ENCODE results near the gene COL26A1.

COL26A1 gene

DNA sequence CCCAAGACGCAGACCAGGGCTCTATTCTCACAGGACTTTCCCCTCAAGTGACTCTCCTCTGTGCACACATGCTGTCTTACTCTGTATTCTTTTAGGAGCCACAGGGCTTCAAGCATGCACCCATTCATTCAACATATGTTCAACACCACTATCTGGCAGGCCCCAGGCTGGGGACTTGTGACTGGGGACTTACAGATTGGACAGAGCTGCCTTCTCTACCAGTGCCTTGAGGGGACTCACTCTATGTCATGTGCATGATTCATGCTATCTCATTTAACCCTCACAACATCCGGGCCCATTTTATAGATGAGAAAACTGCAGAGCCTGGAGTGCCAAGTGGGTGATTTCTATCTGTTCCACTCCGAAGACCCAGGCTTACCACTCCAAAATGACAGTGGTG lies 232.1 kb downstream of the COL26A1 start:
- Histone ChIP-seq H3K4me1 (ENCODE audit: control insufficient read depth, insufficient read depth, low read length) (no peaks in the 10 kb centered on the region), H3K4me3 (ENCODE audit: low read depth, low read length) (no peak overlapping the region), H3K9me3 (ENCODE audit: control insufficient read depth, insufficient read depth, low read depth, low read length) (no peaks in the 10 kb centered on the region), H3K36me3 (ENCODE audit: control insufficient read depth in 2 of 2, insufficient read depth in 1 of 2, low read length in 2 of 2) (no peaks in the 10 kb centered on the region), H3K27ac (ENCODE audit: extremely low read depth, low read depth, low read length) (no peak overlapping the region)
- CTCF ChIA-PET = interaction anchor here (0.8 kb wide), 1 partner anchor 56 kb away, joined by 3 read pairs; no protein-coding TSS in a partner anchor
- TF ChIP-seq, protein P1, sequence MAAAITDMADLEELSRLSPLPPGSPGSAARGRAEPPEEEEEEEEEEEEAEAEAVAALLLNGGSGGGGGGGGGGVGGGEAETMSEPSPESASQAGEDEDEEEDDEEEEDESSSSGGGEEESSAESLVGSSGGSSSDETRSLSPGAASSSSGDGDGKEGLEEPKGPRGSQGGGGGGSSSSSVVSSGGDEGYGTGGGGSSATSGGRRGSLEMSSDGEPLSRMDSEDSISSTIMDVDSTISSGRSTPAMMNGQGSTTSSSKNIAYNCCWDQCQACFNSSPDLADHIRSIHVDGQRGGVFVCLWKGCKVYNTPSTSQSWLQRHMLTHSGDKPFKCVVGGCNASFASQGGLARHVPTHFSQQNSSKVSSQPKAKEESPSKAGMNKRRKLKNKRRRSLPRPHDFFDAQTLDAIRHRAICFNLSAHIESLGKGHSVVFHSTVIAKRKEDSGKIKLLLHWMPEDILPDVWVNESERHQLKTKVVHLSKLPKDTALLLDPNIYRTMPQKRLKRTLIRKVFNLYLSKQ (tag by site-specific recombination; IDR thresholded peaks at IDR 0.05; ENCODE audit: borderline replicate concordance) = no peak
- peak; percentile 69; the same call in 1 of the 2 replicates for TF ChIP-seq ZNF664 (tag by site-specific recombination; IDR thresholded peaks at IDR 0.05)
- POLR2A ChIA-PET = no interaction called here

DNA sequence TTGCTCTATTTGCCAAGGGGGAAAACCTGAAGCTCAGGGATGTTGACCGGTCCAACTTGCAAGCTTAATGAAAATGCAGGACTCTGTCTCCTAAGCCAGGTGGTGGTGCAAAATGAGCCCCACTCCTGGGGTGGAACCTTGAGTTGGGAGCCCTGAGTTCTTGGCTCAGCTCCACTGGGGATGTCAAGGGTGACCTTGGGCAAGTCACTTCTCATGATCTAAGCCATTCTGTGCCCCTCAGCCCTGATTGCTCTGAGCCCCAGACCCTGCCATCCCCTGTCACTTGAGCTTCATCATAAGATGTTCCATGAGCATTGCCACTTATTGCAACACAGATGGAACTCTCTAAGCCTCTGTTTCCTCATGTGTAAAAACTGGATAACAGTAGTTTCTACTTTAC lies 232.6 kb downstream of the COL26A1 start:
- H3K4me1 ChIP-seq (ENCODE audit: control insufficient read depth, insufficient read depth, low read length) = no peaks in the 10 kb centered on the region
- no peak overlapping the region for H3K27ac ChIP-seq (ENCODE audit: extremely low read depth, low read depth, low read length)
- CTCF ChIA-PET = interaction anchor here (0.8 kb wide), 1 partner anchor 57 kb away, joined by 3 read pairs; no protein-coding TSS in a partner anchor
- H3K4me3 ChIP-seq (ENCODE audit: low read depth, low read length) = no peak overlapping the region
- POLR2A ChIA-PET = no interaction called here
- TF ChIP-seq, protein P2, sequence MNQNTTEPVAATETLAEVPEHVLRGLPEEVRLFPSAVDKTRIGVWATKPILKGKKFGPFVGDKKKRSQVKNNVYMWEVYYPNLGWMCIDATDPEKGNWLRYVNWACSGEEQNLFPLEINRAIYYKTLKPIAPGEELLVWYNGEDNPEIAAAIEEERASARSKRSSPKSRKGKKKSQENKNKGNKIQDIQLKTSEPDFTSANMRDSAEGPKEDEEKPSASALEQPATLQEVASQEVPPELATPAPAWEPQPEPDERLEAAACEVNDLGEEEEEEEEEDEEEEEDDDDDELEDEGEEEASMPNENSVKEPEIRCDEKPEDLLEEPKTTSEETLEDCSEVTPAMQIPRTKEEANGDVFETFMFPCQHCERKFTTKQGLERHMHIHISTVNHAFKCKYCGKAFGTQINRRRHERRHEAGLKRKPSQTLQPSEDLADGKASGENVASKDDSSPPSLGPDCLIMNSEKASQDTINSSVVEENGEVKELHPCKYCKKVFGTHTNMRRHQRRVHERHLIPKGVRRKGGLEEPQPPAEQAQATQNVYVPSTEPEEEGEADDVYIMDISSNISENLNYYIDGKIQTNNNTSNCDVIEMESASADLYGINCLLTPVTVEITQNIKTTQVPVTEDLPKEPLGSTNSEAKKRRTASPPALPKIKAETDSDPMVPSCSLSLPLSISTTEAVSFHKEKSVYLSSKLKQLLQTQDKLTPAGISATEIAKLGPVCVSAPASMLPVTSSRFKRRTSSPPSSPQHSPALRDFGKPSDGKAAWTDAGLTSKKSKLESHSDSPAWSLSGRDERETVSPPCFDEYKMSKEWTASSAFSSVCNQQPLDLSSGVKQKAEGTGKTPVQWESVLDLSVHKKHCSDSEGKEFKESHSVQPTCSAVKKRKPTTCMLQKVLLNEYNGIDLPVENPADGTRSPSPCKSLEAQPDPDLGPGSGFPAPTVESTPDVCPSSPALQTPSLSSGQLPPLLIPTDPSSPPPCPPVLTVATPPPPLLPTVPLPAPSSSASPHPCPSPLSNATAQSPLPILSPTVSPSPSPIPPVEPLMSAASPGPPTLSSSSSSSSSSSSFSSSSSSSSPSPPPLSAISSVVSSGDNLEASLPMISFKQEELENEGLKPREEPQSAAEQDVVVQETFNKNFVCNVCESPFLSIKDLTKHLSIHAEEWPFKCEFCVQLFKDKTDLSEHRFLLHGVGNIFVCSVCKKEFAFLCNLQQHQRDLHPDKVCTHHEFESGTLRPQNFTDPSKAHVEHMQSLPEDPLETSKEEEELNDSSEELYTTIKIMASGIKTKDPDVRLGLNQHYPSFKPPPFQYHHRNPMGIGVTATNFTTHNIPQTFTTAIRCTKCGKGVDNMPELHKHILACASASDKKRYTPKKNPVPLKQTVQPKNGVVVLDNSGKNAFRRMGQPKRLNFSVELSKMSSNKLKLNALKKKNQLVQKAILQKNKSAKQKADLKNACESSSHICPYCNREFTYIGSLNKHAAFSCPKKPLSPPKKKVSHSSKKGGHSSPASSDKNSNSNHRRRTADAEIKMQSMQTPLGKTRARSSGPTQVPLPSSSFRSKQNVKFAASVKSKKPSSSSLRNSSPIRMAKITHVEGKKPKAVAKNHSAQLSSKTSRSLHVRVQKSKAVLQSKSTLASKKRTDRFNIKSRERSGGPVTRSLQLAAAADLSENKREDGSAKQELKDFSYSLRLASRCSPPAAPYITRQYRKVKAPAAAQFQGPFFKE (tag by site-specific recombination; IDR thresholded peaks at IDR 0.05; ENCODE audit: borderline replicate concordance) = no peak
- TF ChIP-seq, protein P3, sequence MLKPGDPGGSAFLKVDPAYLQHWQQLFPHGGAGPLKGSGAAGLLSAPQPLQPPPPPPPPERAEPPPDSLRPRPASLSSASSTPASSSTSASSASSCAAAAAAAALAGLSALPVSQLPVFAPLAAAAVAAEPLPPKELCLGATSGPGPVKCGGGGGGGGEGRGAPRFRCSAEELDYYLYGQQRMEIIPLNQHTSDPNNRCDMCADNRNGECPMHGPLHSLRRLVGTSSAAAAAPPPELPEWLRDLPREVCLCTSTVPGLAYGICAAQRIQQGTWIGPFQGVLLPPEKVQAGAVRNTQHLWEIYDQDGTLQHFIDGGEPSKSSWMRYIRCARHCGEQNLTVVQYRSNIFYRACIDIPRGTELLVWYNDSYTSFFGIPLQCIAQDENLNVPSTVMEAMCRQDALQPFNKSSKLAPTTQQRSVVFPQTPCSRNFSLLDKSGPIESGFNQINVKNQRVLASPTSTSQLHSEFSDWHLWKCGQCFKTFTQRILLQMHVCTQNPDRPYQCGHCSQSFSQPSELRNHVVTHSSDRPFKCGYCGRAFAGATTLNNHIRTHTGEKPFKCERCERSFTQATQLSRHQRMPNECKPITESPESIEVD (tag by site-specific recombination; IDR thresholded peaks at IDR 0.05) = no peak
- TF ChIP-seq ZNF791 (tag by site-specific recombination; IDR thresholded peaks at IDR 0.05) (no peak), ZNF544 (tag by site-specific recombination; IDR thresholded peaks at IDR 0.05) (no peak), GLI2 (tag by site-specific recombination; IDR thresholded peaks at IDR 0.05; ENCODE audit: borderline replicate concordance, low read depth) (no peak), ZNF701 (tag by site-specific recombination; IDR thresholded peaks at IDR 0.05) (no peak), ZBTB7A (tag by site-specific recombination; IDR thresholded peaks at IDR 0.05; ENCODE audit: low read depth) (no peak), ZNF366 (tag by site-specific recombination; conservative IDR thresholded peaks at IDR 0.05) (no peak), ZNF549 (tag by site-specific recombination; IDR thresholded peaks at IDR 0.05) (no peak), ZNF223 (tag by site-specific recombination; IDR thresholded peaks at IDR 0.05) (no peak), ZNF138 (tag by site-specific recombination; IDR thresholded peaks at IDR 0.05; ENCODE audit: borderline replicate concordance) (no peak), KLF10 (tag by site-specific recombination; IDR thresholded peaks at IDR 0.05) (no peak), ZFP69B (tag by site-specific recombination; IDR thresholded peaks at IDR 0.05) (no peak)
- TF ChIP-seq, protein P4, sequence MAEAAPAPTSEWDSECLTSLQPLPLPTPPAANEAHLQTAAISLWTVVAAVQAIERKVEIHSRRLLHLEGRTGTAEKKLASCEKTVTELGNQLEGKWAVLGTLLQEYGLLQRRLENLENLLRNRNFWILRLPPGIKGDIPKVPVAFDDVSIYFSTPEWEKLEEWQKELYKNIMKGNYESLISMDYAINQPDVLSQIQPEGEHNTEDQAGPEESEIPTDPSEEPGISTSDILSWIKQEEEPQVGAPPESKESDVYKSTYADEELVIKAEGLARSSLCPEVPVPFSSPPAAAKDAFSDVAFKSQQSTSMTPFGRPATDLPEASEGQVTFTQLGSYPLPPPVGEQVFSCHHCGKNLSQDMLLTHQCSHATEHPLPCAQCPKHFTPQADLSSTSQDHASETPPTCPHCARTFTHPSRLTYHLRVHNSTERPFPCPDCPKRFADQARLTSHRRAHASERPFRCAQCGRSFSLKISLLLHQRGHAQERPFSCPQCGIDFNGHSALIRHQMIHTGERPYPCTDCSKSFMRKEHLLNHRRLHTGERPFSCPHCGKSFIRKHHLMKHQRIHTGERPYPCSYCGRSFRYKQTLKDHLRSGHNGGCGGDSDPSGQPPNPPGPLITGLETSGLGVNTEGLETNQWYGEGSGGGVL (tag by site-specific recombination; IDR thresholded peaks at IDR 0.05) = no peak
- TF ChIP-seq, protein P5, sequence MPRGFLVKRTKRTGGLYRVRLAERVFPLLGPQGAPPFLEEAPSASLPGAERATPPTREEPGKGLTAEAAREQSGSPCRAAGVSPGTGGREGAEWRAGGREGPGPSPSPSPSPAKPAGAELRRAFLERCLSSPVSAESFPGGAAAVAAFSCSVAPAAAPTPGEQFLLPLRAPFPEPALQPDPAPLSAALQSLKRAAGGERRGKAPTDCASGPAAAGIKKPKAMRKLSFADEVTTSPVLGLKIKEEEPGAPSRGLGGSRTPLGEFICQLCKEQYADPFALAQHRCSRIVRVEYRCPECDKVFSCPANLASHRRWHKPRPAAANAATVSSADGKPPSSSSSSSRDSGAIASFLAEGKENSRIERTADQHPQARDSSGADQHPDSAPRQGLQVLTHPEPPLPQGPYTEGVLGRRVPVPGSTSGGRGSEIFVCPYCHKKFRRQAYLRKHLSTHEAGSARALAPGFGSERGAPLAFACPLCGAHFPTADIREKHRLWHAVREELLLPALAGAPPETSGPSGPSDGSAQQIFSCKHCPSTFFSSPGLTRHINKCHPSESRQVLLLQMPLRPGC (tag by site-specific recombination; IDR thresholded peaks at IDR 0.05) = no peak
- no peaks in the 10 kb centered on the region for H3K36me3 ChIP-seq (ENCODE audit: control insufficient read depth in 2 of 2, insufficient read depth in 1 of 2, low read length in 2 of 2)
- H3K9me3 ChIP-seq (ENCODE audit: control insufficient read depth, insufficient read depth, low read depth, low read length) = no peaks in the 10 kb centered on the region
